ENCODE results near the gene SPIB.

The SPIB gene

DNA sequence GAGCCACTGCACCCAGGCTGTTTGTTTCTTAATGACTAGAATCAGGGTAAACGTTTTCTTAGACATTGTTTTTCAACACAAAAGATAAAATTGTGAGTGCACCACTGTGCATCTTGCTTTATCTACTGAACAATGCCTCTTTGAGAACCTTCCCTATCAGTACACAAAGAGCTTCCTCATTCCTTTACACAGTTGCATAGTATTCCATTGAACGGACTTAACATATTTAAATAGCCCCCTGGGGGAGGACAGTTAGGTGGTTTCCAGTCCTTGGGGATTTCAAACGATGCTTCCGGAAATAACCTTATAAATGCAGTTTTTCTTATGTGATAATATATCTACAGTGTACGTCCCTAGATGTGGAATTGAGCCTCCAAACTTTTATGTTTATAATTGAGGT lies 26.0 kb upstream of the SPIB start:
- DNase-seq = no peak

DNA sequence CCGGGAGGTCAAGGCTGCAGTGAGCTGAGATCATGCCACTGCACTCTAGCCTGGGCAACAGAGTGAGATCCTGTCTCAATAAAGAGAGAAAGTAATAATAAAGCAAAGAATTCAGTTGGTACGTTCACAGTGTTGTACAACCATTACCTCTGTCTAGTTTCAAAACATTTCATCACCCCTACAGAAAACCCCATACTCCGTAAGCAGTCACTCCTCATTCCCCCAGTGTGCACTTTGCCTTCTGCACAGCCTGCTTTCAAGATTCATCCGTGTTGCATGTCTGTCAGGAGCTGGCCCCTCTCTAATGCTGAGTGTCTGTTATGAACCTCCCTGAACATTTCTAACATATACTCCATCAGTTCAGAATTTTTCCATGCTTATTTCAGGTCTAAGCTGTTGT lies 25.1 kb upstream of the SPIB start:
- no peak for DNase-seq

GRCh38 chr19:50394017-50394416 lies 24.7 kb upstream of the SPIB start:
- DNase-seq = no peak

- no peak for DNase-seq
Measured at GRCh38 chr19:50398675-50399367, 19.9 kb upstream of the SPIB start.

- DNase-seq = no peak
Measured at GRCh38 chr19:50399368-50399745, 19.4 kb upstream of the SPIB start.

- no peak for DNase-seq
Measured at GRCh38 chr19:50401605-50402450, 16.9 kb upstream of the SPIB start.

- DNase-seq = no peak
Measured at GRCh38 chr19:50402544-50403301, 16.0 kb upstream of the SPIB start.

DNA sequence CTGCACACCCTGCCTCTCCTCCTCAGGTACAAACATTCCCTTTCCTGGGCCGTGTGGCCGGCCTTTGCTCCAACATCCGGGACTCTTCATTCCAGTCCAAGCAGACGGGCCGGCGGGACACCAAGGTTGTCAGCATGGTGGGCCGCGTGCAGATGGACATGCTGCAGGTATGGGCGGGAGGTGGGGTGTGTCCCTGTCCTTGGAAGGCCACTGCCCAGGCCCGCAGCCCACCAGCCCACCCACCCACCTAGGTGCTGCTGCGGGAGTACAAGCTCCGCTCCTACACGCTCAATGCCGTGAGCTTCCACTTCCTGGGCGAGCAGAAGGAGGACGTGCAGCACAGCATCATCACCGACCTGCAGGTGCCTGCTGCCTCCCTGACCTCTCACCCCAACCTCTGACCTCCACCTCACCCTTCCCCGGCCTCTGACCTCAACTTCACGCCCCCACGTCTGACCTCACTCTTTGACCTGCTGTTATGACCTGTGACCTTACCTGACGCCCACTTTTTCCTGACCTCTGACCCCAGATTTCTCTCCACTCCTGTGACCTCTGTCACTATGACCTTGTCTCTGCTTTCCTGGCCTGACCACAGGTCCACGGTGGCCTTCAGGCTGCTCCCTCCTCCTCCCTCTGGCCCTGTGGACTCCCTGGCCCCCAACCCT lies 12.4 kb upstream of the SPIB start:
- DNase-seq = no peak

DNA sequence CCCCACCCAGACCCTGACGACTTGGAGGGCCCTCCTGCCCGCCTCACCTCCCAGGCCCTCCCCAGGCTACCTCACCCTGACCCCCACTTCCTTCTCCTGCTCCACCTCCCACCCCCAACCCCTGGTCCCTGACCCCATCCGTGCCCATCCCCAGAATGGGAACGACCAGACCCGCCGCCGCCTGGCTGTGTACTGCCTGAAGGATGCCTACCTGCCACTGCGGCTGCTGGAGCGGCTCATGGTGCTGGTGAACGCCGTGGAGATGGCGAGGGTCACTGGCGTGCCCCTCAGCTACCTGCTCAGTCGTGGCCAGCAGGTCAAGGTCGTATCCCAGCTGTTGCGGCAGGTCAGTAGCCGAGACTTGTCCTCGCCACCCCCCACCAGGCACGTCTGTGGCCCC lies 11.9 kb upstream of the SPIB start:
- DNase-seq = no peak

DNA sequence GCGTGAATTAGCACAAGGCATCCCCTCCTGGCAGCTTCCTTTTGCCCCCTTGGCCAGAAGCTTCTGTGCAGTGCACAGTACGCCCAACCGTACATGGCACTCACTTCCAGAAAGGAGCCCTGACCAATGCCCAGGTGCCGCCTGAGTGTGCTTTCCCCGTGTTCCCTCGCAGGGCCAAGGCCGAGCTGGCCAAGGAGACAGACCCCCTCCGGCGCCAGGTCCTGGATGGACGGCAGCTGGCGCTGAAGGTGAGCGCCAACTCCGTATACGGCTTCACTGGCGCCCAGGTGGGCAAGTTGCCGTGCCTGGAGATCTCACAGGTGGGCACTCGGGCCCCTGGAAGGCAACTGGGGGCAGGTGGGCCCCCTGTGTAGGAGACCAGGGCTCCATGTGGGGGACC lies 9.4 kb upstream of the SPIB start:
- no peak for DNase-seq

GRCh38 chr19:50410109-50410508 lies 8.6 kb upstream of the SPIB start:
- DNase-seq = no peak

DNA sequence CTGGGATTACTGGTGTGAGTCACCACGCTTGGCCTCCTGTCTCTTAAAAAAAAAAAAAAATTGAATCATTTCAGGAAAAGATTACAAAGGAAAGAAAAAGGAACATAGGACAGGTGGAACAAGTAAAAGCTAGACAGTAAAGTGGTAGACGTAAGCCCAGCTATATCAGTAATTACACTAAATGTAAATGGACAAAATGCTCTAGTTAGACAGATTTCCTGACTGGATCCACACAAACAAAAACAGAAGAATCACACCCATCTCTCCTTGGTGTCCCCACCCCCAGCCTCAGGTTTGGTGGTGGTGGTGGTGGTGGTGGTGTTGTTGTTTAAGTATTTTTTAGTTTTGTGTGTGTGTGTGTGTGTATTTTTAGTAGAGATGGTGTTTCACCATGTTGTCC lies 6.3 kb upstream of the SPIB start:
- DNase-seq = no peak

- DNase-seq = no peak
Measured at GRCh38 chr19:50413096-50413495, 5.6 kb upstream of the SPIB start.

DNA sequence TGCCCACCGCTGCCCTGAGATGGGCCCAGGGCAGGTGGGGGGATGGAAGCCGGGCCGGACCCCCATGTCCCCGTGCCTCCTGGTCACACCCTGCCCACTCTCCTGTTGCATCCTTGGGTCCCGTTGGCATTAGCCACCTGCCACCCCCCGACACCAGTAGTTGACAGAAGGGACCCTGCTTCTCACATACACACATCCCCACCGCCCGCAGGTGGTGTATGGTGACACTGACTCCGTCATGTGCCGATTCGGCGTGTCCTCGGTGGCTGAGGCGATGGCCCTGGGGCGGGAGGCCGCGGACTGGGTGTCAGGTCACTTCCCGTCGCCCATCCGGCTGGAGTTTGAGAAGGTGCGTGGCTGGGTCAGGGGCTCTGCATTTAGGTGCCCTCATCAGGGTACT lies 5.2 kb upstream of the SPIB start:
- no peak for DNase-seq

- DNase-seq = peak; percentile 20
Measured at GRCh38 chr19:50414864-50415660, 3.7 kb upstream of the SPIB start.

DNA sequence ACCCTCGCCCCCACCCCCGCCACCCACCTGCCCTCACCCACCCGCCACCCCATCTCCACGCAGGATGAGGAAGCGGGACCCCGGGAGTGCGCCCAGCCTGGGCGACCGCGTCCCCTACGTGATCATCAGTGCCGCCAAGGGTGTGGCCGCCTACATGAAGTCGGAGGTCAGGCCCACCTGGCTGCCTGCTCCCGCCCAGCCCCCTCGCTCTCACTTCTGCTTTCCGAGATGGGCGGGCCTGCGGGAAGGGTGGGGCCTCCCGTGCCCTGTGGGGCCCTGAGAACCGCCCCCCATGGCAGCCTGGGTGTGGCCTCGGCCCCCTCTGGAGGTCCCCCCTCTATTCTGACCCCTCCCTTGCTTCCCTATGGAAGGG lies 3.1 kb upstream of the SPIB start:
- no peak for DNase-seq

GRCh38 chr19:50416034-50416977 lies 2.4 kb upstream of the SPIB start:
- DNase-seq = no peak

GRCh38 chr19:50417111-50418081 lies 1.3 kb upstream of the SPIB start:
- no peak for DNase-seq

DNA sequence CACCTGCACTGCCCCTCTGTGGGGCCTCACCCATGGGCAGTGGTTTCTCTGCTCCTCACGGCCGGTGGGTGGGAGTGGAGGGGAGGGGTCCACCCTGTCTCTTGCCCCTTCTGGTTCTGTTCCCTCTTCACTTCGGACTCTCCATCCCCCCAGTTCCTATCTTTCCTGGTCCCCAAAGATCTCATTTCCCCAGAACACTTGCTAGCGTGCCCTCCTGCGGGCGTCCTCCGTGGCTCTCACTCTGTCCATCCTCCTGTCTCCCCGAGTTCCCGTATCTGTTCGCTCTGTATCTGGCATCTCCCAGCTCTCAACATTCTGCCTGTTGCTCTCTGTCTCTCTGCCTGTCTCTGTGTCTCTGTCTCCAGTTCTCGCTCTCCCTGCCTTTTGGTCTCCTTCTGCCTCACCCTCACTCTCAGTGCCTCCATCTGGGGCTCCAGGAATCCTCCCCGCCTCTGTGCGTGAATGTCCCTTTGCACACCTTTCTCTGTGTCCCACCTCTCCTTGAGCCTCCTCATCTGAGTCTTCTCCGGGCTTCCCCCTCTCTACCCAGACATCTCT lies 363 bp downstream of the SPIB start:
- no peak for DNase-seq

GRCh38 chr19:50419580-50420035 lies 870 bp downstream of the SPIB start:
- no peak for DNase-seq
